Measurements from ENCODE around the gene MAP7D2. TPM values are rescaled to one million over a fixed set of nuclear protein-coding genes. Genes with fewer than 3 reads are reported as not detected.

MAP7D2 gene
- total and polyA plus RNA-seq, 2 experiments from 2014 or later, result 0.90 to 1.6 TPM

DNA sequence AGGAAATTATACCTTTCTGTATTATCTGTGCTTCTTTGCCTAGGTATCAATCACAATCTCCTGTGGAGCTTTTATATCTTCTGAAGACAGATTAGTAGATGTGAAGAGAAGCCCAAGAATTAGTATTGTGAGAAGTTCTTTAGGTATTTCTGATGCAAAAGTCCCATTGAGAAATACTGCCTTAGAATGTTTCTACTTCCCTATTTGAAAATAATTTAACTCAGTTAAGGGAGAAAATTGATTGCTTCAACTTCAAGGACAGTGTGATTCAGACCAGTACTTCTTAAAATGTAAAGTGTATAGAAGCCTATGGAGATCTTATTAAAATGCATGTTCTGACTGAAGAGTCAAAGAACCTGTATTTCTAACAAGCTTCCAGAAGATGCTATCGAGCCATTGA lies 16.0 kb upstream of the MAP7D2 start:
- TF ChIP-seq JUNB (IDR thresholded peaks at IDR 0.05; ENCODE audit: unreplicated experiment) (no peak), POLR2AphosphoS5 (IDR thresholded peaks at IDR 0.05; ENCODE audit: low read depth) (no peak), EZH2 (IDR thresholded peaks at IDR 0.05; ENCODE audit: low read depth, unreplicated experiment) (no peak), STAT1 (IDR thresholded peaks at IDR 0.05; ENCODE audit: unreplicated experiment) (no peak), CTCF (conservative IDR thresholded peaks at IDR 0.05; ENCODE audit: low read depth in 2 of 2) (no peak), EZH2phosphoT487 (IDR thresholded peaks at IDR 0.05; ENCODE audit: unreplicated experiment) (no peak), NANOG (IDR thresholded peaks at IDR 0.05; ENCODE audit: borderline replicate concordance) (no peak), ZNF114 (CRISPR knock-in tag; IDR thresholded peaks at IDR 0.05) (no peak)
- TF ChIP-seq, protein P1, sequence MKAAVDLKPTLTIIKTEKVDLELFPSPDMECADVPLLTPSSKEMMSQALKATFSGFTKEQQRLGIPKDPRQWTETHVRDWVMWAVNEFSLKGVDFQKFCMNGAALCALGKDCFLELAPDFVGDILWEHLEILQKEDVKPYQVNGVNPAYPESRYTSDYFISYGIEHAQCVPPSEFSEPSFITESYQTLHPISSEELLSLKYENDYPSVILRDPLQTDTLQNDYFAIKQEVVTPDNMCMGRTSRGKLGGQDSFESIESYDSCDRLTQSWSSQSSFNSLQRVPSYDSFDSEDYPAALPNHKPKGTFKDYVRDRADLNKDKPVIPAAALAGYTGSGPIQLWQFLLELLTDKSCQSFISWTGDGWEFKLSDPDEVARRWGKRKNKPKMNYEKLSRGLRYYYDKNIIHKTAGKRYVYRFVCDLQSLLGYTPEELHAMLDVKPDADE (IDR thresholded peaks at IDR 0.05), result no peak
- TF ChIP-seq, protein P2, sequence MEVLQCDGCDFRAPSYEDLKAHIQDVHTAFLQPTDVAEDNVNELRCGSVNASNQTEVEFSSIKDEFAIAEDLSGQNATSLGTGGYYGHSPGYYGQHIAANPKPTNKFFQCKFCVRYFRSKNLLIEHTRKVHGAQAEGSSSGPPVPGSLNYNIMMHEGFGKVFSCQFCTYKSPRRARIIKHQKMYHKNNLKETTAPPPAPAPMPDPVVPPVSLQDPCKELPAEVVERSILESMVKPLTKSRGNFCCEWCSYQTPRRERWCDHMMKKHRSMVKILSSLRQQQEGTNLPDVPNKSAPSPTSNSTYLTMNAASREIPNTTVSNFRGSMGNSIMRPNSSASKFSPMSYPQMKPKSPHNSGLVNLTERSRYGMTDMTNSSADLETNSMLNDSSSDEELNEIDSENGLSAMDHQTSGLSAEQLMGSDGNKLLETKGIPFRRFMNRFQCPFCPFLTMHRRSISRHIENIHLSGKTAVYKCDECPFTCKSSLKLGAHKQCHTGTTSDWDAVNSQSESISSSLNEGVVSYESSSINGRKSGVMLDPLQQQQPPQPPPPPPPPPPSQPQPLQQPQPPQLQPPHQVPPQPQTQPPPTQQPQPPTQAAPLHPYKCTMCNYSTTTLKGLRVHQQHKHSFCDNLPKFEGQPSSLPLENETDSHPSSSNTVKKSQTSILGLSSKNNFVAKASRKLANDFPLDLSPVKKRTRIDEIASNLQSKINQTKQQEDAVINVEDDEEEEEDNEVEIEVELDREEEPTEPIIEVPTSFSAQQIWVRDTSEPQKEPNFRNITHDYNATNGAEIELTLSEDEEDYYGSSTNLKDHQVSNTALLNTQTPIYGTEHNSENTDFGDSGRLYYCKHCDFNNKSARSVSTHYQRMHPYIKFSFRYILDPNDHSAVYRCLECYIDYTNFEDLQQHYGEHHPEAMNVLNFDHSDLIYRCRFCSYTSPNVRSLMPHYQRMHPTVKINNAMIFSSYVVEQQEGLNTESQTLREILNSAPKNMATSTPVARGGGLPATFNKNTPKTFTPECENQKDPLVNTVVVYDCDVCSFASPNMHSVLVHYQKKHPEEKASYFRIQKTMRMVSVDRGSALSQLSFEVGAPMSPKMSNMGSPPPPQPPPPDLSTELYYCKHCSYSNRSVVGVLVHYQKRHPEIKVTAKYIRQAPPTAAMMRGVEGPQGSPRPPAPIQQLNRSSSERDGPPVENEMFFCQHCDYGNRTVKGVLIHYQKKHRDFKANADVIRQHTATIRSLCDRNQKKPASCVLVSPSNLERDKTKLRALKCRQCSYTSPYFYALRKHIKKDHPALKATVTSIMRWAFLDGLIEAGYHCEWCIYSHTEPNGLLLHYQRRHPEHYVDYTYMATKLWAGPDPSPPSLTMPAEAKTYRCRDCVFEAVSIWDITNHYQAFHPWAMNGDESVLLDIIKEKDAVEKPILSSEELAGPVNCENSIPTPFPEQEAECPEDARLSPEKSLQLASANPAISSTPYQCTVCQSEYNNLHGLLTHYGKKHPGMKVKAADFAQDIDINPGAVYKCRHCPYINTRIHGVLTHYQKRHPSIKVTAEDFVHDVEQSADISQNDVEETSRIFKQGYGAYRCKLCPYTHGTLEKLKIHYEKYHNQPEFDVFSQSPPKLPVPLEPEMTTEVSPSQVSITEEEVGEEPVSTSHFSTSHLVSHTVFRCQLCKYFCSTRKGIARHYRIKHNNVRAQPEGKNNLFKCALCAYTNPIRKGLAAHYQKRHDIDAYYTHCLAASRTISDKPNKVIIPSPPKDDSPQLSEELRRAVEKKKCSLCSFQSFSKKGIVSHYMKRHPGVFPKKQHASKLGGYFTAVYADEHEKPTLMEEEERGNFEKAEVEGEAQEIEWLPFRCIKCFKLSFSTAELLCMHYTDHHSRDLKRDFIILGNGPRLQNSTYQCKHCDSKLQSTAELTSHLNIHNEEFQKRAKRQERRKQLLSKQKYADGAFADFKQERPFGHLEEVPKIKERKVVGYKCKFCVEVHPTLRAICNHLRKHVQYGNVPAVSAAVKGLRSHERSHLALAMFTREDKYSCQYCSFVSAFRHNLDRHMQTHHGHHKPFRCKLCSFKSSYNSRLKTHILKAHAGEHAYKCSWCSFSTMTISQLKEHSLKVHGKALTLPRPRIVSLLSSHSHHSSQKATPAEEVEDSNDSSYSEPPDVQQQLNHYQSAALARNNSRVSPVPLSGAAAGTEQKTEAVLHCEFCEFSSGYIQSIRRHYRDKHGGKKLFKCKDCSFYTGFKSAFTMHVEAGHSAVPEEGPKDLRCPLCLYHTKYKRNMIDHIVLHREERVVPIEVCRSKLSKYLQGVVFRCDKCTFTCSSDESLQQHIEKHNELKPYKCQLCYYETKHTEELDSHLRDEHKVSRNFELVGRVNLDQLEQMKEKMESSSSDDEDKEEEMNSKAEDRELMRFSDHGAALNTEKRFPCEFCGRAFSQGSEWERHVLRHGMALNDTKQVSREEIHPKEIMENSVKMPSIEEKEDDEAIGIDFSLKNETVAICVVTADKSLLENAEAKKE (CRISPR knock-in tag; IDR thresholded peaks at IDR 0.05), result no peak
- TF ChIP-seq, protein P3, sequence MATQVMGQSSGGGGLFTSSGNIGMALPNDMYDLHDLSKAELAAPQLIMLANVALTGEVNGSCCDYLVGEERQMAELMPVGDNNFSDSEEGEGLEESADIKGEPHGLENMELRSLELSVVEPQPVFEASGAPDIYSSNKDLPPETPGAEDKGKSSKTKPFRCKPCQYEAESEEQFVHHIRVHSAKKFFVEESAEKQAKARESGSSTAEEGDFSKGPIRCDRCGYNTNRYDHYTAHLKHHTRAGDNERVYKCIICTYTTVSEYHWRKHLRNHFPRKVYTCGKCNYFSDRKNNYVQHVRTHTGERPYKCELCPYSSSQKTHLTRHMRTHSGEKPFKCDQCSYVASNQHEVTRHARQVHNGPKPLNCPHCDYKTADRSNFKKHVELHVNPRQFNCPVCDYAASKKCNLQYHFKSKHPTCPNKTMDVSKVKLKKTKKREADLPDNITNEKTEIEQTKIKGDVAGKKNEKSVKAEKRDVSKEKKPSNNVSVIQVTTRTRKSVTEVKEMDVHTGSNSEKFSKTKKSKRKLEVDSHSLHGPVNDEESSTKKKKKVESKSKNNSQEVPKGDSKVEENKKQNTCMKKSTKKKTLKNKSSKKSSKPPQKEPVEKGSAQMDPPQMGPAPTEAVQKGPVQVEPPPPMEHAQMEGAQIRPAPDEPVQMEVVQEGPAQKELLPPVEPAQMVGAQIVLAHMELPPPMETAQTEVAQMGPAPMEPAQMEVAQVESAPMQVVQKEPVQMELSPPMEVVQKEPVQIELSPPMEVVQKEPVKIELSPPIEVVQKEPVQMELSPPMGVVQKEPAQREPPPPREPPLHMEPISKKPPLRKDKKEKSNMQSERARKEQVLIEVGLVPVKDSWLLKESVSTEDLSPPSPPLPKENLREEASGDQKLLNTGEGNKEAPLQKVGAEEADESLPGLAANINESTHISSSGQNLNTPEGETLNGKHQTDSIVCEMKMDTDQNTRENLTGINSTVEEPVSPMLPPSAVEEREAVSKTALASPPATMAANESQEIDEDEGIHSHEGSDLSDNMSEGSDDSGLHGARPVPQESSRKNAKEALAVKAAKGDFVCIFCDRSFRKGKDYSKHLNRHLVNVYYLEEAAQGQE (IDR thresholded peaks at IDR 0.05; ENCODE audit: unreplicated experiment), result no peak
- Histone ChIP-seq H2AFZ (no peak overlapping the region), H3K27me3 (ENCODE audit: insufficient read depth) (no peaks in the 10 kb centered on the region), H3K79me2 (replicated peaks; ENCODE audit: insufficient read depth) (peaks cover 18% of the 10 kb centered on the region), H3K4me1 (ENCODE audit: insufficient read depth) (no peaks in the 10 kb centered on the region), H3F3A (replicated peaks; ENCODE audit: low read depth) (no peaks in the 10 kb centered on the region), H3K4me3 (no peak overlapping the region), H3K4me2 (no peak overlapping the region), H3K9me2 (ENCODE audit: insufficient read depth) (no peaks in the 10 kb centered on the region), H4K20me1 (replicated peaks; ENCODE audit: insufficient read depth) (no peaks in the 10 kb centered on the region; the same call in none of the 2 replicates), H3K36me3 (ENCODE audit: insufficient read depth) (peaks cover 43% of the 10 kb centered on the region; the same call in 1 of the 2 replicates), H3K27ac (ENCODE audit: low read depth) (no peak overlapping the region)
- DNase-seq (ENCODE audit: low spot score) (no peak), ATAC-seq (no peak)
- H3K36me3 Mint-ChIP-seq (ENCODE audit: low read depth), result peaks cover 68% of the 10 kb centered on the region
- no peaks in the 10 kb centered on the region for H3K9me3 Mint-ChIP-seq
- peaks cover 2% of the 10 kb centered on the region for H3K27me3 Mint-ChIP-seq (ENCODE audit: insufficient read depth, low read depth, poor library complexity)
- H3K4me3 Mint-ChIP-seq, result no peak overlapping the region
- no peaks in the 10 kb centered on the region for H3K4me1 Mint-ChIP-seq
- no peak overlapping the region for H3K27ac Mint-ChIP-seq
